ENCODE results near the gene WWC1.

WWC1 gene

DNA sequence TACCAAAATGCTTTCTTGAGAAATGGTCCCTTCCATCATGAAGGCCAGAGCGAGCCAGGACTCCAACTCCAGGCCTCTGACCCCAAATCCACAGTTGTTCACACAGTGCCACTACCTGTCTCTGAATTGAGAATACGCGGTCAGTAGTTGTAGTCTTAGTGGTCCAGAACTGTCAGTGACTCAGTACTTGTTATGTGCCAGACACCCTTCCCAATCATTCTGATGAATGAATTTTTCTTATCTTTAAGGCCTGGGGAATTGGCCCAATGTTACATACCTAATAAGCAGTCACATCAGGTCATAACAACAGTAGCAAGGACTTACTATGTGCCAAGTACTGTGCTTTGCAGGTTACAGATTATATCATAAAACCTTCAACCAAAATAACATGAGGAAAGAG, 122.2 kb downstream of the WWC1 start:
- H3K4me2 ChIP-seq (ENCODE audit: low read depth, low read length) = no peak overlapping the region
- no peaks in the 10 kb centered on the region for H3K36me3 ChIP-seq (replicated peaks; ENCODE audit: insufficient read depth, low read length)
- H3K9ac ChIP-seq (ENCODE audit: low read length) = no peak overlapping the region
- H3K4me3 ChIP-seq (ENCODE audit: low read length) = no peak overlapping the region
- H3K27me3 ChIP-seq (replicated peaks; ENCODE audit: insufficient read depth, low read length) = no peaks in the 10 kb centered on the region
- no peak overlapping the region for H3K27ac ChIP-seq (ENCODE audit: low read length)
- no peaks in the 10 kb centered on the region for H4K20me1 ChIP-seq (ENCODE audit: insufficient read depth, low read length)
- peaks cover 20% of the 10 kb centered on the region for H3K4me1 ChIP-seq (ENCODE audit: low read length)
- peaks cover 20% of the 10 kb centered on the region for H3F3A ChIP-seq (ENCODE audit: insufficient read depth, low read length)
- no peak for DNase-seq
- H3K79me2 ChIP-seq (ENCODE audit: low read length) = no peaks in the 10 kb centered on the region
- H2AFZ ChIP-seq (ENCODE audit: low read length) = no peak overlapping the region
- H3K9me2 ChIP-seq (replicated peaks; ENCODE audit: insufficient read depth, low read length) = no peaks in the 10 kb centered on the region
- H3K9me3 ChIP-seq (replicated peaks; ENCODE audit: insufficient read depth, low read length) = no peaks in the 10 kb centered on the region
- no peak for TF ChIP-seq EZH2phosphoT487 (IDR thresholded peaks at IDR 0.05; ENCODE audit: low read length)
- TF ChIP-seq, protein P1, sequence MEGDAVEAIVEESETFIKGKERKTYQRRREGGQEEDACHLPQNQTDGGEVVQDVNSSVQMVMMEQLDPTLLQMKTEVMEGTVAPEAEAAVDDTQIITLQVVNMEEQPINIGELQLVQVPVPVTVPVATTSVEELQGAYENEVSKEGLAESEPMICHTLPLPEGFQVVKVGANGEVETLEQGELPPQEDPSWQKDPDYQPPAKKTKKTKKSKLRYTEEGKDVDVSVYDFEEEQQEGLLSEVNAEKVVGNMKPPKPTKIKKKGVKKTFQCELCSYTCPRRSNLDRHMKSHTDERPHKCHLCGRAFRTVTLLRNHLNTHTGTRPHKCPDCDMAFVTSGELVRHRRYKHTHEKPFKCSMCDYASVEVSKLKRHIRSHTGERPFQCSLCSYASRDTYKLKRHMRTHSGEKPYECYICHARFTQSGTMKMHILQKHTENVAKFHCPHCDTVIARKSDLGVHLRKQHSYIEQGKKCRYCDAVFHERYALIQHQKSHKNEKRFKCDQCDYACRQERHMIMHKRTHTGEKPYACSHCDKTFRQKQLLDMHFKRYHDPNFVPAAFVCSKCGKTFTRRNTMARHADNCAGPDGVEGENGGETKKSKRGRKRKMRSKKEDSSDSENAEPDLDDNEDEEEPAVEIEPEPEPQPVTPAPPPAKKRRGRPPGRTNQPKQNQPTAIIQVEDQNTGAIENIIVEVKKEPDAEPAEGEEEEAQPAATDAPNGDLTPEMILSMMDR (IDR thresholded peaks at IDR 0.05; ENCODE audit: low read length) = no peak
- no peak for TF ChIP-seq EZH2 (optimal IDR thresholded peaks at IDR 0.05; ENCODE audit: low read depth, low read length)

GRCh38 chr5:168415401-168415800, 124.0 kb downstream of the WWC1 start:
- Histone ChIP-seq H3K27ac (ENCODE audit: low read length) (no peak overlapping the region), H3K9ac (ENCODE audit: low read length) (no peak overlapping the region), H3K36me3 (replicated peaks; ENCODE audit: insufficient read depth, low read length) (no peaks in the 10 kb centered on the region), H3F3A (ENCODE audit: insufficient read depth, low read length) (peaks cover 2% of the 10 kb centered on the region; the same call in 1 of the 2 replicates), H3K4me1 (ENCODE audit: low read length) (peaks cover 3% of the 10 kb centered on the region), H4K20me1 (ENCODE audit: insufficient read depth, low read length) (no peaks in the 10 kb centered on the region), H3K27me3 (replicated peaks; ENCODE audit: insufficient read depth, low read length) (no peaks in the 10 kb centered on the region), H3K4me2 (ENCODE audit: low read depth, low read length) (no peak overlapping the region), H3K79me2 (ENCODE audit: low read length) (no peaks in the 10 kb centered on the region), H2AFZ (ENCODE audit: low read length) (no peak overlapping the region), H3K9me2 (replicated peaks; ENCODE audit: insufficient read depth, low read length) (no peaks in the 10 kb centered on the region), H3K4me3 (ENCODE audit: low read length) (no peak overlapping the region), H3K9me3 (replicated peaks; ENCODE audit: insufficient read depth, low read length) (no peaks in the 10 kb centered on the region)
- TF ChIP-seq EZH2phosphoT487 (IDR thresholded peaks at IDR 0.05; ENCODE audit: low read length) (no peak), EZH2 (optimal IDR thresholded peaks at IDR 0.05; ENCODE audit: low read depth, low read length) (no peak)
- TF ChIP-seq, protein P1 (IDR thresholded peaks at IDR 0.05; ENCODE audit: low read length) = no peak
- no peak for DNase-seq

- Histone ChIP-seq H3F3A (ENCODE audit: insufficient read depth, low read length) (no peaks in the 10 kb centered on the region), H3K4me1 (ENCODE audit: low read length) (no peaks in the 10 kb centered on the region), H3K9me3 (replicated peaks; ENCODE audit: insufficient read depth, low read length) (no peaks in the 10 kb centered on the region), H4K20me1 (ENCODE audit: insufficient read depth, low read length) (no peaks in the 10 kb centered on the region), H2AFZ (ENCODE audit: low read length) (no peak overlapping the region), H3K27ac (ENCODE audit: low read length) (no peak overlapping the region), H3K4me2 (ENCODE audit: low read depth, low read length) (no peak overlapping the region), H3K36me3 (replicated peaks; ENCODE audit: insufficient read depth, low read length) (no peaks in the 10 kb centered on the region), H3K4me3 (ENCODE audit: low read length) (no peak overlapping the region), H3K9ac (ENCODE audit: low read length) (no peak overlapping the region), H3K27me3 (replicated peaks; ENCODE audit: insufficient read depth, low read length) (no peaks in the 10 kb centered on the region), H3K9me2 (replicated peaks; ENCODE audit: insufficient read depth, low read length) (no peaks in the 10 kb centered on the region), H3K79me2 (ENCODE audit: low read length) (no peaks in the 10 kb centered on the region)
- DNase-seq = no peak
- TF ChIP-seq EZH2phosphoT487 (IDR thresholded peaks at IDR 0.05; ENCODE audit: low read length) (no peak), EZH2 (optimal IDR thresholded peaks at IDR 0.05; ENCODE audit: low read depth, low read length) (no peak)
- TF ChIP-seq, protein P1 (IDR thresholded peaks at IDR 0.05; ENCODE audit: low read length) = no peak
Observed at GRCh38 chr5:168415971-168416370, 124.5 kb downstream of the WWC1 start.
